Measurements from ENCODE around the gene RNASE4.

The RNASE4 gene

DNA sequence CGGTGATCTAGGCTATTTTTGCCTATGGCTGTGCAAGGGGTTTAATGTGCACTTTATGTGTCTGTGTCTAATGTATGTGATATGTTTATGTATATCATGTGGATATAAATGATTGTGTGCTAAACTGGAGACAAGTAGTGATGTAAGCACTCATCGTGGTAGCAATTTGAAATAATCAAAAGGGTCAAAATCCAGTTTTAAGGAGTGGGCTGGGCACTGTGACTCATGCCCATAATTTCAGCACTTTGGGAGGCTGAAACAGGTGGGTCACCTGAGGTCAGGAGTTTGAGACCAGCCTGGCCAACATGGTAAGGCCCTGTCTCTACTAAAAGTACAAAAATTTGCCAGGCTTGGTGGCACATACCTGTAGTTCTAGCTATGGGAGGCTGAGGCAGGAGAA, 64.1 kb downstream of the RNASE4 start:
- FAIRE-seq = no peak

DNA sequence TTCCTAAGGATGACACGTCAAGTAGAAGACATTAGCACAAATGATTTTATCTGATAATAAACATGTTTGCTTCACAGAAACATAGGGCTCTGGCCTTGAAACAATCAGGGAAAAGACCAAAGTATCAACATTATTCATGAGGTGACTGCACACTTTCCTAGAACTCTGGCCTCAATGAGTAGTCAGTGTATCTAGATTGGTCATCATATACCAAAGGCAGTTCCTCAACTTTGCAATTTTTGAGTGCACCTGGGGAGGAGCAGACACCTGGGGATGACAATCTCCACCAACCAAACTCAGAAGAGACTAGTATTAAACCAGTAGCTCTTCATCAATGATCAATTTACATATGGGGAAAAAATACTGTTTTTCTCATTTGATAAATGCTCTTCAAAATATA, 65.8 kb downstream of the RNASE4 start:
- FAIRE-seq = no peak

Data from colon (tissue), 2 donors.